Hepatocyte (in vitro differentiated cells): Measurements from ENCODE around the gene WDR86. TPM values are rescaled to one million over a fixed set of nuclear protein-coding genes. Genes with fewer than 3 reads are reported as not detected.

Experiments used
- DNase-seq: peaks from one replicate; pipeline ENCODE4 v3.0.0-alpha.2; 2016; ENCODE audit warnings: low spot score
- H2AFZ ChIP-seq: fragments of 200-600 bp; sonication (generic); 2 replicates; pipeline ENCODE4 v1.6.0; 2016; ENCODE audit warnings: antibody characterized with exemption, mild to moderate bottlenecking
- H3K27ac ChIP-seq: fragments of 200-600 bp; sonication (generic); 2 replicates; pipeline ENCODE4 v1.5.1; 2016; ENCODE audit warnings: mild to moderate bottlenecking
- H3K27me3 ChIP-seq: fragments of 200-600 bp; sonication (generic); 2 replicates; pipeline ENCODE4 v1.6.1; 2016
- H3K36me3 ChIP-seq: fragments of 200-600 bp; sonication (generic); replicated peaks from 2 replicates; pipeline ENCODE4 v1.5.1; 2016; ENCODE audit warnings: low read depth; ENCODE audit not compliant: insufficient read depth
- H3K4me1 ChIP-seq: fragments of 200-600 bp; sonication (generic); 2 replicates; pipeline ENCODE4 v1.5.1; 2016; ENCODE audit warnings: mild to moderate bottlenecking, moderate library complexity; ENCODE audit not compliant: insufficient read depth
- H3K4me2 ChIP-seq: fragments of 200-600 bp; sonication (generic); 2 replicates; pipeline ENCODE4 v1.6.0; 2016
- H3K4me3 ChIP-seq: fragments of 200-600 bp; sonication (generic); 2 replicates; pipeline ENCODE4 v1.5.1; 2016; ENCODE audit warnings: mild to moderate bottlenecking
- H3K79me2 ChIP-seq: fragments of 200-600 bp; sonication (generic); 2 replicates; pipeline ENCODE4 v1.6.0; 2017; ENCODE audit warnings: mild to moderate bottlenecking
- H3K9me2 ChIP-seq: fragments of 200-600 bp; sonication (generic); replicated peaks from 2 replicates; pipeline ENCODE4 v1.6.0; 2017; ENCODE audit warnings: mild to moderate bottlenecking; ENCODE audit not compliant: insufficient read depth
- H3K9me3 ChIP-seq: fragments of 200-600 bp; sonication (generic); 2 replicates; pipeline ENCODE4 v1.5.1; 2016; ENCODE audit warnings: low read depth, mild to moderate bottlenecking
- H4K20me1 ChIP-seq: fragments of 200-600 bp; sonication (generic); 2 replicates; pipeline ENCODE4 v1.6.0; 2016; ENCODE audit warnings: mild to moderate bottlenecking; ENCODE audit not compliant: insufficient read depth, poor library complexity, severe bottlenecking
- EZH2 ChIP-seq: fragments of 200-600 bp; sonication (generic); IDR thresholded peaks from 2 replicates; pipeline ENCODE4 v1.6.1; 2016; ENCODE audit warnings: antibody characterized with exemption, mild to moderate bottlenecking, borderline replicate concordance
- EZH2phosphoT487 ChIP-seq: fragments of 200-600 bp; sonication (generic); IDR thresholded peaks from one replicate; pipeline ENCODE4 v1.6.1; 2018; ENCODE audit warnings: antibody characterized with exemption, mild to moderate bottlenecking, low read depth, moderate library complexity; ENCODE audit not compliant: unreplicated experiment, severe bottlenecking
- WGBS: methylation state at CpG from one replicate; pipeline ENCODE4 v1.1.6; 2016; ENCODE audit warnings: low lambda C conversion rate; ENCODE audit errors: missing lambda C conversion rate; 5-methylcytosine and 5-hydroxymethylcytosine counted together
- polyA plus RNA-seq: library from polyadenylated mRNA; unstranded; fragments of >200 nt; fragmentation: Nextera tagmentation; extraction: Ambion mirVana; gene quantifications from 2 replicates; pipeline ENCODE4 v1.2.1, GENCODE V29; 2016
- total RNA-seq: library from RNA; depleted of rRNA; stranded (reverse); fragments of >200 nt; gene quantifications from 2 replicates; pipeline ENCODE4 v1.2.3, GENCODE V29; 2014
- TF ChIP-seq, protein P1 (sequence below): fragments of 200-600 bp; sonication (generic); IDR thresholded peaks from 2 replicates; pipeline ENCODE4 v1.5.1; 2016; ENCODE audit warnings: antibody characterized with exemption, mild to moderate bottlenecking; ENCODE audit not compliant: poor library complexity

The WDR86 gene
- total and polyA plus RNA-seq, 2 experiments from 2014 or later: 10.6 to 12.4 TPM

DNA sequence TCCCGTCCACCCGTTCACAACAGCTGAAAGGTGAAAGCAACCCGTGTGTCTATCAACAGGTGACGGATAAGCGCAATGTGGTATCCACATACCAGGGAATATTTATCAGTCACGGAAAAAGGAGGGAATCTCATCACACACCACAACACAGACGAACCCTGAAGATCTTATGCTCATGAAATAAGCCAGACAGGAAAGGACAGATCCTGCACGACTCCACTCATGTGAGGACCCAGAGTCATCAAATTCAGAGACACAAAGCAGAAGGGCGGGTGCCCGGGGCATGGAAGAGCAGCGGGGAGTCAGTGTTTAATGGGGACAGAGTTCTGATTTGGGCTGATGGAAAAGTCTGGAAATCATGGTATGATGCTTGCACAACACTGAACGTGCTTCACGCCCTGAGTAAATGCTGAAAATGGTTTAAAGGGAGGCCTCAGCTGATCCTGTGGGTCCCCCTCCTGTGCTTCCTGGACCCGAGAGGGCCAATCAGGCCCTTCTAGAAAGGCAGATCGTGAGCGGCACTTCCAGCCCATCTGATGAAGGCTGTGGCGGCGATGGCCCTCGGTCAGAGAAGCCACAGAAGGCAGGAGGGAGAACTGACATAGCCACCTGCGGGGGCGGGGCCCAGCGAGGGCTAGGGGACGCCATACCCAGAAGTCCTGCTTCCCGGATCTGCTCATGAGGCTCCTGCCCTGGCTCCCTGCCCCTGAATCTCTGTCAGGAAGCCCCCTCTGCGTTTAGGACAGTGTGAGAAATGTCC lies 19.1 kb downstream of the WDR86 start:
- no peak overlapping the region for H3K4me2 ChIP-seq
- no peaks in the 10 kb centered on the region for H3K36me3 ChIP-seq
- no peaks in the 10 kb centered on the region for H3K27me3 ChIP-seq
- H3K9me3 ChIP-seq: no peaks in the 10 kb centered on the region
- H2AFZ ChIP-seq: no peak overlapping the region
- 91% methylated on average over 25 of the region's 25 CpGs for WGBS
- no peaks in the 10 kb centered on the region for H3K4me1 ChIP-seq
- TF ChIP-seq EZH2phosphoT487: no peak
- no peak for TF ChIP-seq EZH2
- TF ChIP-seq, protein P1, sequence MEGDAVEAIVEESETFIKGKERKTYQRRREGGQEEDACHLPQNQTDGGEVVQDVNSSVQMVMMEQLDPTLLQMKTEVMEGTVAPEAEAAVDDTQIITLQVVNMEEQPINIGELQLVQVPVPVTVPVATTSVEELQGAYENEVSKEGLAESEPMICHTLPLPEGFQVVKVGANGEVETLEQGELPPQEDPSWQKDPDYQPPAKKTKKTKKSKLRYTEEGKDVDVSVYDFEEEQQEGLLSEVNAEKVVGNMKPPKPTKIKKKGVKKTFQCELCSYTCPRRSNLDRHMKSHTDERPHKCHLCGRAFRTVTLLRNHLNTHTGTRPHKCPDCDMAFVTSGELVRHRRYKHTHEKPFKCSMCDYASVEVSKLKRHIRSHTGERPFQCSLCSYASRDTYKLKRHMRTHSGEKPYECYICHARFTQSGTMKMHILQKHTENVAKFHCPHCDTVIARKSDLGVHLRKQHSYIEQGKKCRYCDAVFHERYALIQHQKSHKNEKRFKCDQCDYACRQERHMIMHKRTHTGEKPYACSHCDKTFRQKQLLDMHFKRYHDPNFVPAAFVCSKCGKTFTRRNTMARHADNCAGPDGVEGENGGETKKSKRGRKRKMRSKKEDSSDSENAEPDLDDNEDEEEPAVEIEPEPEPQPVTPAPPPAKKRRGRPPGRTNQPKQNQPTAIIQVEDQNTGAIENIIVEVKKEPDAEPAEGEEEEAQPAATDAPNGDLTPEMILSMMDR: no peak
- no peak for DNase-seq
- no peak overlapping the region for H3K27ac ChIP-seq
- no peaks in the 10 kb centered on the region for H3K9me2 ChIP-seq
- no peak overlapping the region for H3K4me3 ChIP-seq
- H4K20me1 ChIP-seq: no peaks in the 10 kb centered on the region
- H3K79me2 ChIP-seq: no peaks in the 10 kb centered on the region

DNA sequence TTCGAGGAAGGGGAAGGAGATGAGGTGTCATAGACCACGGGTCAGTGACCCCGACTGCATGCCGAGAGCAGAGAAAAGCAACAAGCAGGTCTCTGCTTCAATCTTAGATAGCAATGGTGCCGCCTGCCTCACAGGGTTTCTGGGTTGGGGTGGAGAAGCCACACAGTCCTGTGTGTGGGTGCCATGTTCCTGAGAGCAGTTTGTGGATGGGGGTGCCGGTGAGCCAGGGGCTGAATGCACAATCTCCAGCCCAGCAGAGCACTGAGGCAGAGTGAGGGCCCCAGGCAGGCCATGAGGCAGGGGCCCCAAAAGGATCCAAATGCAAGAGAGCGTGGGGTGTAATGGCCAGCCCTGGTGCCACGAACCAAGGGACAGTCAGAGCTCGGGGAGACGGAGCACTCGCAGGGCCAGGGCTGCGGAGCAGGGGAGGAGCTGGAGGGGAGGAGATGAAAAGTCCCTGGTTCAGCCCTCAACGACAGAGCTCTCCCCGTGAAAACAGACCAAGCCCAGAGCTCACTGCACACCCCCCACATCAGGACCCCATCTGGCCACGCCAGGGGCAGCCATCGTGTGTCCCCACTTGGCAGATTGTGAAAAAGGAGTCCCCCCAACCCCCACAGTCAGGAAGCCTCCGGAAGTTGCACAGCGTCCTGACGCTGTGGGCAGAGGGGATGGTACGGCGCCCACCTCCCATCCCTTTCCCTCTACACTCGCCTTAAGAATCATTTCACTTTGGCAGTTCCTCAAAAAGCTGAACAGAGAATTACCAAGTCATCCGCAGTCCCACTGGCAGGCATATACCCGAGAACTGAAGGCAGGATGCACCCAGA lies 19.9 kb downstream of the WDR86 start:
- Histone ChIP-seq H3K4me1 (no peaks in the 10 kb centered on the region), H3K27me3 (no peaks in the 10 kb centered on the region), H3K27ac (no peak overlapping the region), H3K4me3 (no peak overlapping the region), H3K9me2 (no peaks in the 10 kb centered on the region), H3K9me3 (no peaks in the 10 kb centered on the region), H3K4me2 (no peak overlapping the region), H3K36me3 (no peaks in the 10 kb centered on the region), H3K79me2 (no peaks in the 10 kb centered on the region), H4K20me1 (no peaks in the 10 kb centered on the region), H2AFZ (no peak overlapping the region)
- 94% methylated on average over 22 of the region's 24 CpGs for WGBS
- TF ChIP-seq, protein P1: no peak
- TF ChIP-seq EZH2 (no peak), EZH2phosphoT487 (no peak)
- no peak for DNase-seq

DNA sequence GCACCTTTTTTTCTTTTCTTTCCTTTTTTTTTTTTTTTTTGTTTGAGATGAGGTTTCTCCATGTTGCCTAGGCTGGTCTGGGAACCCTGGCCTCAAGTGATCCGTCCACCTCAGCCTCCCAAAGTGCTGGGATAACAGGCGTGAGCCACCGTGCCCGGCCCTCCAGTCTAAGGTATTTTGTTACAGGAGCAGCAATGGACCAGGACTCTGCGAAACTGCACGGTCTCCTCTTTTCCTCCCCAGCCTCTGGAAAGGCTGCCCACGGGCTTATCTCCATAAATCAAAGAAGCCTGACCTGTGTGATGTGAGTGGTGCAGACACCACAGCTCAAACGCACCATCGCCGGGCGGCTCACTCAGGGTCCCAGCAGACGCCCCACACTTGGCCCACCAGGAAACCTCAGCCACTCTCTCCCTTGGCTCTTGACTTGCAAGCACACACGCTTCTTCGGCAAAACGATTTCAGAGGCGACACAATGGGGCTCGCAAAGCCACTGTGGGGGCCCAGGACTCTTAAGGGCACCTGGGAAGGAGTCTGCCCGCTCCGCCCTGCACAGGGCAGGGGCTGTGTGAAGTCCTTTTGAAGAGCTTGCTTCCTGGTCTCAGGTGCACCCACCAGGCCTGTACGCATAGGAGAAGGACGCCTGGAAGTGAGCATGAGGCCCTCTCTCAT lies 20.6 kb downstream of the WDR86 start:
- DNase-seq: no peak
- Histone ChIP-seq H3K4me2 (no peak overlapping the region), H3K36me3 (no peaks in the 10 kb centered on the region), H3K9me2 (no peaks in the 10 kb centered on the region), H3K9me3 (no peaks in the 10 kb centered on the region), H3K27ac (no peak overlapping the region), H3K79me2 (no peaks in the 10 kb centered on the region), H4K20me1 (no peaks in the 10 kb centered on the region), H3K4me1 (no peaks in the 10 kb centered on the region), H2AFZ (no peak overlapping the region), H3K4me3 (no peak overlapping the region), H3K27me3 (peaks cover 4% of the 10 kb centered on the region)
- TF ChIP-seq EZH2 (no peak), EZH2phosphoT487 (no peak)
- TF ChIP-seq, protein P1: no peak
- 94% methylated on average over 21 of the region's 21 CpGs for WGBS
